NCI-H1092 treated with DMSO at 0.1 percent for 48 hours (cell line): ENCODE measurements around the gene TAF1.
"Not testable (repeated sequence)": the region's sequence is repeated elsewhere in the genome, so short reads cannot be mapped to it uniquely, and the experiment has no call there.

Source experiments
- DNase-seq: peaks from one replicate; lab custom pipeline; 2025; lab: John Stamatoyannopoulos, UW

The TAF1 gene

GRCh38 chrX:71365875-71366673 is at the start of gene TAF1:
TSS of gene TAF1 (plus strand) at chrX:71366357. CDS start at chrX:71366375, 18 bp downstream.
- DNase-seq, result peak; percentile 98

GRCh38 chrX:71316959-71317358 is 49.2 kb upstream of the TAF1 start:
- not testable (repeated sequence) for DNase-seq

- DNase-seq, result no peak
Measured at GRCh38 chrX:71320126-71320525, 46.0 kb upstream of the TAF1 start.

GRCh38 chrX:71321731-71322130 is 44.4 kb upstream of the TAF1 start:
- no peak for DNase-seq

GRCh38 chrX:71324452-71324851 is 41.7 kb upstream of the TAF1 start:
- DNase-seq, result not testable (repeated sequence)

- DNase-seq, result no peak
Measured at GRCh38 chrX:71326394-71326793, 39.8 kb upstream of the TAF1 start.

GRCh38 chrX:71349151-71349665 is 16.9 kb upstream of the TAF1 start:
- DNase-seq, result not testable (repeated sequence)

- DNase-seq, result not testable (repeated sequence)
Measured at GRCh38 chrX:71349867-71350266, 16.3 kb upstream of the TAF1 start.

GRCh38 chrX:71352439-71352838 is 13.7 kb upstream of the TAF1 start:
- not testable (repeated sequence) for DNase-seq

- DNase-seq, result no peak
Measured at GRCh38 chrX:71364221-71364620, 1.9 kb upstream of the TAF1 start.

- DNase-seq, result no peak
Measured at GRCh38 chrX:71365356-71365874, 742 bp upstream of the TAF1 start.

- no peak for DNase-seq
Measured at GRCh38 chrX:71366674-71367256, 608 bp downstream of the TAF1 start.

GRCh38 chrX:71367396-71367795 is 1.2 kb downstream of the TAF1 start:
- no peak for DNase-seq

- DNase-seq, result no peak
Measured at GRCh38 chrX:71372388-71372787, 6.2 kb downstream of the TAF1 start.

- no peak for DNase-seq
Measured at GRCh38 chrX:71378732-71379131, 12.6 kb downstream of the TAF1 start.

GRCh38 chrX:71391725-71392124 is 25.6 kb downstream of the TAF1 start:
- not testable (repeated sequence) for DNase-seq

GRCh38 chrX:71393919-71394318 is 27.8 kb downstream of the TAF1 start:
- DNase-seq, result no peak

GRCh38 chrX:71396576-71396975 is 30.4 kb downstream of the TAF1 start:
- no peak for DNase-seq

- no peak for DNase-seq
Measured at GRCh38 chrX:71400710-71401109, 34.6 kb downstream of the TAF1 start.

GRCh38 chrX:71416260-71416659 is 50.1 kb downstream of the TAF1 start:
- not testable (repeated sequence) for DNase-seq

GRCh38 chrX:71420686-71421085 is 54.5 kb downstream of the TAF1 start:
- DNase-seq, result no peak

GRCh38 chrX:71432733-71433132 is 66.6 kb downstream of the TAF1 start:
- DNase-seq, result no peak

GRCh38 chrX:71438750-71439149 is 72.6 kb downstream of the TAF1 start:
- no peak for DNase-seq
